ENCODE measurements around the gene HKDC1. TPM values are rescaled to one million over a fixed set of nuclear protein-coding genes. Genes with fewer than 3 reads are reported as not detected.
"Not testable (repeated sequence)": the region's sequence is repeated elsewhere in the genome, so short reads cannot be mapped to it uniquely, and the experiment has no call there.

Gene HKDC1, protein sequence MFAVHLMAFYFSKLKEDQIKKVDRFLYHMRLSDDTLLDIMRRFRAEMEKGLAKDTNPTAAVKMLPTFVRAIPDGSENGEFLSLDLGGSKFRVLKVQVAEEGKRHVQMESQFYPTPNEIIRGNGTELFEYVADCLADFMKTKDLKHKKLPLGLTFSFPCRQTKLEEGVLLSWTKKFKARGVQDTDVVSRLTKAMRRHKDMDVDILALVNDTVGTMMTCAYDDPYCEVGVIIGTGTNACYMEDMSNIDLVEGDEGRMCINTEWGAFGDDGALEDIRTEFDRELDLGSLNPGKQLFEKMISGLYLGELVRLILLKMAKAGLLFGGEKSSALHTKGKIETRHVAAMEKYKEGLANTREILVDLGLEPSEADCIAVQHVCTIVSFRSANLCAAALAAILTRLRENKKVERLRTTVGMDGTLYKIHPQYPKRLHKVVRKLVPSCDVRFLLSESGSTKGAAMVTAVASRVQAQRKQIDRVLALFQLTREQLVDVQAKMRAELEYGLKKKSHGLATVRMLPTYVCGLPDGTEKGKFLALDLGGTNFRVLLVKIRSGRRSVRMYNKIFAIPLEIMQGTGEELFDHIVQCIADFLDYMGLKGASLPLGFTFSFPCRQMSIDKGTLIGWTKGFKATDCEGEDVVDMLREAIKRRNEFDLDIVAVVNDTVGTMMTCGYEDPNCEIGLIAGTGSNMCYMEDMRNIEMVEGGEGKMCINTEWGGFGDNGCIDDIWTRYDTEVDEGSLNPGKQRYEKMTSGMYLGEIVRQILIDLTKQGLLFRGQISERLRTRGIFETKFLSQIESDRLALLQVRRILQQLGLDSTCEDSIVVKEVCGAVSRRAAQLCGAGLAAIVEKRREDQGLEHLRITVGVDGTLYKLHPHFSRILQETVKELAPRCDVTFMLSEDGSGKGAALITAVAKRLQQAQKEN
- polyA plus RNA-seq (2012; ENCODE audit: insufficient read depth, insufficient read length, low read depth): not detected

DNA sequence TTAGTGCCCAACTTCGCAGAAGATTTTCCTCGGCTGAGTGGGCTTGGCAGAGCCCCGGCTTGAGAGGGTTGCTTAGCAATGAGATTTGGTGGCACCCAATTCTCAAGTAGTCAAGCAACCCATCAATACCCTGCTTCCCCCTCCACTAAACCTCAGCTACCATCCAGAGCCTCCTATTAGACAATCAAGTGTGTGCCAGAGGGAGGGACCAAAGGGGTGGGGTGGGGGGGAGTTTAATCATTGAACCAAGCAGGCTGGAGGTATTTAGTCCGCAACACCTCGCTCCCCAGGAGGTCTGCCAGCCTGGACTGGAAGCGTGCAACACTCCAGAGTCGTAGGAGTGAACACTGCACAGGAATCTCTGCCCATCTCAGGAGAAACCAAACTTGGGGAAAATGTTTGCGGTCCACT lies at the start of gene HKDC1:
Gene HKDC1, plus strand, starts transcription at position 292 of the 411 bp plus-strand sequence. Its CDS starts 104 bp downstream, at position 396.
- no peaks in the 10 kb centered on the region for H3K27me3 ChIP-seq
- H3K9me3 ChIP-seq: no peaks in the 10 kb centered on the region
- H3K36me3 ChIP-seq: no peaks in the 10 kb centered on the region
- DNase-seq: no peak
- H3K4me1 ChIP-seq: no peaks in the 10 kb centered on the region
- TF ChIP-seq, protein P1, sequence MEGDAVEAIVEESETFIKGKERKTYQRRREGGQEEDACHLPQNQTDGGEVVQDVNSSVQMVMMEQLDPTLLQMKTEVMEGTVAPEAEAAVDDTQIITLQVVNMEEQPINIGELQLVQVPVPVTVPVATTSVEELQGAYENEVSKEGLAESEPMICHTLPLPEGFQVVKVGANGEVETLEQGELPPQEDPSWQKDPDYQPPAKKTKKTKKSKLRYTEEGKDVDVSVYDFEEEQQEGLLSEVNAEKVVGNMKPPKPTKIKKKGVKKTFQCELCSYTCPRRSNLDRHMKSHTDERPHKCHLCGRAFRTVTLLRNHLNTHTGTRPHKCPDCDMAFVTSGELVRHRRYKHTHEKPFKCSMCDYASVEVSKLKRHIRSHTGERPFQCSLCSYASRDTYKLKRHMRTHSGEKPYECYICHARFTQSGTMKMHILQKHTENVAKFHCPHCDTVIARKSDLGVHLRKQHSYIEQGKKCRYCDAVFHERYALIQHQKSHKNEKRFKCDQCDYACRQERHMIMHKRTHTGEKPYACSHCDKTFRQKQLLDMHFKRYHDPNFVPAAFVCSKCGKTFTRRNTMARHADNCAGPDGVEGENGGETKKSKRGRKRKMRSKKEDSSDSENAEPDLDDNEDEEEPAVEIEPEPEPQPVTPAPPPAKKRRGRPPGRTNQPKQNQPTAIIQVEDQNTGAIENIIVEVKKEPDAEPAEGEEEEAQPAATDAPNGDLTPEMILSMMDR (IDR thresholded peaks at IDR 0.05; ENCODE audit: low read depth, low read length): no peak
- H3K4me3 ChIP-seq (ENCODE audit: low read depth, low read length): no peak within 1 kb of the TSS

DNA sequence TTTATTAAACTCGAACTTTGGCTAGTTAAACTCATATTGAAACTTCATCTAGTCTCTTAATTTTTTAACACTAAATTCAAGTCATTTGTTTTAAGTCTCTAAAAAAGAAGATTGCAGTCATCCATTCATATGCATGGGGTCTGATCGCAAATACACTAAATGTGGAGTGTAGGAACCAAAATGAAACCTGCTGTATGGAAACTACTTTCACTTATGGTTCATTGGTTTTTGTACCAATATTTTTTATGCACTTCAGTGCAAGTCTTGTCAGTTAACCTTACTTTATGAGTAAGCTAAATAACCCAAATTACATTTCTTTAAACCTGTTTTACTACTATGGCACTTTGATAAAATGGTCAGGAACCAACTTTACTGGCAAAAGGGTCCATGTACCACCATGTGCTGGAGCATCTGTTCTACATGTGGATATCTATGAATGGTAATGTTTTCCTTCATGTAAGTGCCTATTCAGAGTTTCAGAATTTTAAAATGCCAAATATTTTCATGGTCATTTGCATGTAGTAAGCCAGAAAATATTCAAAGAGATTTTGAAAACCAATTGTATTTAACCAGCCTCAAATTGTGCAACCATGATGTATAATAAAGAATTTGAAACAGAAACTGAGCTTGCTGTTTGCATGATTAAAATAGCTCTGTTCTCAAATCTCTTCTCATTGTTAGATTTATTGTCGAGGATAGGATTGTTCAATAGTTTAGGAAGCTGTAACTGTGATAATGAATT lies 47.7 kb upstream of the HKDC1 start:
- H3K27me3 ChIP-seq: no peaks in the 10 kb centered on the region
- TF ChIP-seq, protein P1 (IDR thresholded peaks at IDR 0.05; ENCODE audit: low read depth, low read length): no peak
- no peak overlapping the region for H3K4me3 ChIP-seq (ENCODE audit: low read depth, low read length)
- H3K36me3 ChIP-seq: peaks cover 3% of the 10 kb centered on the region
- no peak for DNase-seq
- H3K4me1 ChIP-seq: no peaks in the 10 kb centered on the region
- H3K9me3 ChIP-seq: no peaks in the 10 kb centered on the region

DNA sequence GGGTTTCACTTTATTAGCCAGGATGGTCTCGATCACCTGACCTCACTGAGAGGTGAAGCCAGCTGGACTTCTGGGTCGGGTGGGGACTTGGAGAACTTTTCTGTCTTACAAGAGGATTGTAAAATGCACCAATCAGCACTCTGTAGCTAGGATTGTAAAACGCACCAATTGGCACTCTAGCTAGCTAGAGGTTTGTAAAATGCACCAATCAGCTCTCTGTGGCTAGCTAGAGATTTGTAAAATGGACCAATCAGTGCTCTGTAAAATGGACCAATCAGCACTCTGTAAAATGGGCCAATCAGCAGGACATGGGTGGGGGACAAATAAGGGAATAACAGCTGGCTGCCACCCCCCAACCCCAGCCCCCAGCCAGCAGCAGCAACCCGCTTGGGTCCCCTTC lies 44.8 kb upstream of the HKDC1 start:
- not testable (repeated sequence) for H3K9me3 ChIP-seq; H3K4me3 ChIP-seq (ENCODE audit: low read depth, low read length); H3K36me3 ChIP-seq; H3K4me1 ChIP-seq; H3K27me3 ChIP-seq; DNase-seq

DNA sequence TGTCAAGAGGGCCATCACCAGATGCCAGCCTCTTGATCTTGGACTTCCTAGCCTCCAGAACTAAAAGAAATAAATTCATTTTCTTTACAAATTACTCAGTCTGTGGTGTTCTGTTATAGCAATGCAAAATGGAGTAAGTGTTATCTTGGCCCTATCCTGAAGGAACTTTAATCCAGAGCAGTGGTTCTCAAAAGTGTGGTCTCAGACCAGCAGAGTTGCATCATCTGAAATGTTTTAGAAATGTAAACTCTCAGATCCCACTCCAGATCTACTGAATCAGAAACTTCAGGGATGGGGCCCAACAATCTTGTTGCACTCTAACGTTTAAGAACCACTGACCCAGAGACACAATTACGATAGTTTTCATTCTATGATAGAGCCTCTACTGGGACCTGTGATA lies 43.3 kb upstream of the HKDC1 start:
- no peaks in the 10 kb centered on the region for H3K27me3 ChIP-seq
- H3K9me3 ChIP-seq: no peaks in the 10 kb centered on the region
- H3K4me3 ChIP-seq (ENCODE audit: low read depth, low read length): no peak overlapping the region
- TF ChIP-seq, protein P1 (IDR thresholded peaks at IDR 0.05; ENCODE audit: low read depth, low read length): no peak
- no peaks in the 10 kb centered on the region; the same call in none of the 2 replicates for H3K36me3 ChIP-seq
- peaks cover 3% of the 10 kb centered on the region; the same call in 1 of the 2 replicates for H3K4me1 ChIP-seq
- no peak for DNase-seq

DNA sequence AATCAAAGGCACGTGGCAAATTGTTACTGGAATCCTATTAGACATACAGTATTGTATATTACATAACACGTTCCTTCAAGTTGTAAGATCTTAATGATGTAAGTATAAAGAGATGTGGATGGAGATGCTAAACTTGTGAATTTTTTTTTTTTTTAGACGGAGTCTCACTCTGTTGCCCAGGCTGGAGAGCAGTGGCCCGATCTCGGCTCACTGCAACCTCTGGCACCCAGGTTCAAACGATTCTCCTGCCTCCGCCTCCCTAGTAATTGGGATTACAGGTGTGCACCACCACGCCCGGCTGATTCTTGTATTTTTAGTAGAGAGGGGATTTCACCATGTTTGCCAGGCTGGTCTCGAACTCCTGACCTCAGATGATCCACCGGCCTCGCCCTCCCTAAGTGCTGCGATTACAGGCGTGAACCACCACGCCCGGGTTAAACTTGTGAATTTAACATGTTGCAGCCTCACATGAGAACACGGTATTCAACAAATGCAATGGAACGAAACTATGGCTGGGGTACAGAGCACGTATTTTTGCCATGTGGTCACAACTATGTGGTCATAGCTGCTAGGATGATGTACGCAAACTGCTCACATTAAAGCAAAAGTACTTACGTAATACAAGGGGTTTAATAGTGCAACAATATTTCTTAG lies 40.9 kb upstream of the HKDC1 start:
- TF ChIP-seq, protein P1 (IDR thresholded peaks at IDR 0.05; ENCODE audit: low read depth, low read length): no peak
- peaks cover 14% of the 10 kb centered on the region for H3K36me3 ChIP-seq
- H3K4me3 ChIP-seq (ENCODE audit: low read depth, low read length): peak overlapping the region; percentile 100
- H3K9me3 ChIP-seq: no peaks in the 10 kb centered on the region
- DNase-seq: peak; percentile 19
- H3K4me1 ChIP-seq: peaks cover 3% of the 10 kb centered on the region; the same call in 1 of the 2 replicates
- H3K27me3 ChIP-seq: no peaks in the 10 kb centered on the region
